Heart left ventricle (tissue), 13 donors: ENCODE measurements around the gene PLCB1.

Experiments used
- CTCF ChIP-seq, 12 donors: fragments of 200-600 bp; sonication (generic) in 4 of 12; IDR thresholded peaks; one replicate each; pipeline versions ENCODE4 v1.5.0 to v1.8.0; 2018 to 2022; ENCODE audit warnings: antibody characterized with exemption in 12 of 12, mild to moderate bottlenecking in 5 of 12
- POLR2A ChIP-seq, 2 donors: fragments of 450-650 bp; IDR thresholded peaks; one replicate each; pipeline ENCODE4 v1.6.1; 2017; ENCODE audit warnings: antibody characterized with exemption in 2 of 2, mild to moderate bottlenecking in 2 of 2, moderate library complexity in 2 of 2
- donor health status: ischemic (EF 13 %, LVEDD 7.1; RV severe dilation, severe dysfunction).
- donor health status: DM: no; HTN: yes; CAD: no.
- donor health status: DM: no; HTN: no; CAD: no.
- donor health status: ischemic (EF 25% LVEDD 6.9; RV normal size, moderate dysfunction).
- donor health status: ischemic (EF 25% LVEDD 5.7; RV mildly dilated, moderate dysfunction).
- donor health status: ischemic (EF 35%, LVEDD 5.7; RV mildly dilated, moderate dysfunction).
- donor health status: nonischemic (EF 11% LVEDD 7.7; RV severe dilation, severe dysfunction).
- donor health status: DM: yes; HTN: yes; CAD: no.
- donor health status: PGD.
- donor health status: ischemic (EF 29% LVEDD 5.4; RV normal size, mild dysfunction).
- donor health status: nonischemic (EF 23%, LVEDD 6.1; RV moderate dilation, normal function).

GRCh38 chr20:8870652-8871051, 738.6 kb downstream of the PLCB1 start:
- TF ChIP-seq CTCF (IDR thresholded peaks at IDR 0.05) (no peak), POLR2A (IDR thresholded peaks at IDR 0.05) (no peak)
